GM12878 (cell line): Measurements from ENCODE around the gene LRRC19. TPM values are rescaled to one million over a fixed set of nuclear protein-coding genes. Genes with fewer than 3 reads are reported as not detected.

Experiments used
- CBX5 ChIP-seq: sonication (generic); IDR thresholded peaks from 2 replicates; pipeline ENCODE4 v1.6.1; 2016; ENCODE audit warnings: low read depth, moderate library complexity, mild to moderate bottlenecking, inconsistent platforms
- FOS ChIP-seq: IDR thresholded peaks from 3 replicates; pipeline ENCODE4 v1.6.1; 2011; ENCODE audit warnings: borderline replicate concordance; ENCODE audit not compliant: insufficient read length; ENCODE audit errors: extremely low read depth
- JUNB ChIP-seq: IDR thresholded peaks from 2 replicates; pipeline ENCODE4 v1.6.1; 2016; ENCODE audit warnings: antibody characterized with exemption, mild to moderate bottlenecking
- NFIC ChIP-seq: IDR thresholded peaks from 2 replicates; pipeline ENCODE4 v1.6.1; 2012; ENCODE audit warnings: low read depth, mild to moderate bottlenecking, inconsistent platforms, low read length, moderate library complexity
- NFYA ChIP-seq: IDR thresholded peaks from 2 replicates; pipeline ENCODE4 v1.6.1; 2011; ENCODE audit warnings: low read depth, mild to moderate bottlenecking, low read length, improper control_type of control experiment, borderline replicate concordance
- NR2C1 ChIP-seq: fragments of 450-650 bp; IDR thresholded peaks from 2 replicates; pipeline ENCODE4 v1.6.1; 2017; ENCODE audit warnings: antibody characterized with exemption, mild to moderate bottlenecking, moderate library complexity
- REST ChIP-seq: IDR thresholded peaks from 2 replicates; pipeline ENCODE4 v1.6.1; 2012; ENCODE audit warnings: mild to moderate bottlenecking, low read depth, low read length
- RFX5 ChIP-seq: IDR thresholded peaks from 2 replicates; pipeline ENCODE4 v1.6.1; 2011; ENCODE audit warnings: low read depth, low read length, improper control_type of control experiment
- SMAD1 ChIP-seq: fragments of 450-650 bp; IDR thresholded peaks from 2 replicates; pipeline ENCODE4 v1.6.1; 2018; ENCODE audit warnings: mild to moderate bottlenecking, low read depth; ENCODE audit not compliant: partially characterized antibody
- SMC3 ChIP-seq: IDR thresholded peaks from 2 replicates; pipeline ENCODE4 v1.6.1; 2011; ENCODE audit warnings: low read length, improper control_type of control experiment, borderline replicate concordance
- SPI1 ChIP-seq: IDR thresholded peaks from 2 replicates; pipeline ENCODE4 v1.6.1; 2011; ENCODE audit warnings: low read depth, mild to moderate bottlenecking, low read length, moderate library complexity, borderline replicate concordance; ENCODE audit not compliant: insufficient read depth
- SRF ChIP-seq, 2 experiments: IDR thresholded peaks; 2 replicates each; pipeline ENCODE4 v1.6.1; 2011; ENCODE audit warnings: low read depth in 2 of 2, low read length in 2 of 2, mild to moderate bottlenecking in 1 of 2, moderate library complexity in 1 of 2
- STAT1 ChIP-seq: fragments of 450-650 bp; conservative IDR thresholded peaks from 2 replicates; pipeline ENCODE4 v1.6.1; 2014; ENCODE audit warnings: antibody characterized with exemption, mild to moderate bottlenecking
- STAT3 ChIP-seq: IDR thresholded peaks from 2 replicates; pipeline ENCODE4 v1.6.1; 2011; ENCODE audit warnings: low read depth, low read length, improper control_type of control experiment
- TAF1 ChIP-seq: IDR thresholded peaks from 2 replicates; pipeline ENCODE4 v1.6.1; 2011; ENCODE audit warnings: mild to moderate bottlenecking, low read depth, low read length, borderline replicate concordance
- TBL1XR1 ChIP-seq: IDR thresholded peaks from 2 replicates; pipeline ENCODE4 v1.6.1; 2012; ENCODE audit warnings: low read depth, low read length, improper control_type of control experiment
- WRNIP1 ChIP-seq: IDR thresholded peaks from 2 replicates; pipeline ENCODE4 v1.6.1; 2011; ENCODE audit warnings: low read depth, low read length, improper control_type of control experiment, borderline replicate concordance
- ZBTB11 ChIP-seq: fragments of 450-650 bp; formaldehyde crosslinking; IDR thresholded peaks from 2 replicates; pipeline ENCODE4 v1.5.0; 2022; ENCODE audit warnings: mild to moderate bottlenecking, missing genetic modification characterization
- ZNF384 ChIP-seq: IDR thresholded peaks from 2 replicates; pipeline ENCODE4 v1.6.1; 2012; ENCODE audit warnings: low read depth, mild to moderate bottlenecking, low read length, improper control_type of control experiment, borderline replicate concordance
- ZNF622 ChIP-seq: fragments of 450-650 bp; IDR thresholded peaks from 2 replicates; pipeline ENCODE4 v1.6.1; 2017; ENCODE audit warnings: mild to moderate bottlenecking, inconsistent platforms
- ZSCAN29 ChIP-seq: fragments of 450-650 bp; IDR thresholded peaks from 2 replicates; pipeline ENCODE4 v1.6.1; 2017; ENCODE audit warnings: mild to moderate bottlenecking, moderate library complexity
- polyA plus RNA-seq, 11 experiments: library from polyadenylated mRNA; depleted of rRNA in 4 of 11; unstranded in 6 of 11; stranded (reverse) in 5 of 11; fragments of >200 nt; fragmentation: Nextera tagmentation in 4 of 11; fragmentation: Illumina TruSeq in 1 of 11; extraction: Ambion mirVana in 4 of 11; extraction: Trizol in 1 of 11; gene quantifications; 1 replicate in 1 of 11; 2 replicates in 10 of 11; pipeline versions ENCODE4 v1.2.1 to v1.2.3, GENCODE V29; 2011 to 2016; ENCODE audit warnings: inconsistent platforms in 2 of 11, missing spikeins in 2 of 11, low read depth in 1 of 11
- total RNA-seq, 4 experiments: library from RNA; depleted of rRNA in 3 of 4; stranded (reverse); fragments of >200 nt in 3 of 4; fragmentation: Illumina TruSeq in 1 of 4; extraction: Trizol in 1 of 4; gene quantifications; 2 replicates each; pipeline versions ENCODE4 v1.2.1 to v1.2.3, GENCODE V29; 2013 to 2021
- TF ChIP-seq, protein P1 (sequence below): fragments of 450-650 bp; IDR thresholded peaks from 2 replicates; pipeline ENCODE4 v1.6.1; 2017; ENCODE audit warnings: mild to moderate bottlenecking

Gene LRRC19
- total and polyA plus RNA-seq, 10 of the 15 experiments (the other 5 are each of a cell fraction or from before 2014, with no cell fraction given), result 0.02 to 0.20 (median 0.08) TPM; not detected in 6

DNA sequence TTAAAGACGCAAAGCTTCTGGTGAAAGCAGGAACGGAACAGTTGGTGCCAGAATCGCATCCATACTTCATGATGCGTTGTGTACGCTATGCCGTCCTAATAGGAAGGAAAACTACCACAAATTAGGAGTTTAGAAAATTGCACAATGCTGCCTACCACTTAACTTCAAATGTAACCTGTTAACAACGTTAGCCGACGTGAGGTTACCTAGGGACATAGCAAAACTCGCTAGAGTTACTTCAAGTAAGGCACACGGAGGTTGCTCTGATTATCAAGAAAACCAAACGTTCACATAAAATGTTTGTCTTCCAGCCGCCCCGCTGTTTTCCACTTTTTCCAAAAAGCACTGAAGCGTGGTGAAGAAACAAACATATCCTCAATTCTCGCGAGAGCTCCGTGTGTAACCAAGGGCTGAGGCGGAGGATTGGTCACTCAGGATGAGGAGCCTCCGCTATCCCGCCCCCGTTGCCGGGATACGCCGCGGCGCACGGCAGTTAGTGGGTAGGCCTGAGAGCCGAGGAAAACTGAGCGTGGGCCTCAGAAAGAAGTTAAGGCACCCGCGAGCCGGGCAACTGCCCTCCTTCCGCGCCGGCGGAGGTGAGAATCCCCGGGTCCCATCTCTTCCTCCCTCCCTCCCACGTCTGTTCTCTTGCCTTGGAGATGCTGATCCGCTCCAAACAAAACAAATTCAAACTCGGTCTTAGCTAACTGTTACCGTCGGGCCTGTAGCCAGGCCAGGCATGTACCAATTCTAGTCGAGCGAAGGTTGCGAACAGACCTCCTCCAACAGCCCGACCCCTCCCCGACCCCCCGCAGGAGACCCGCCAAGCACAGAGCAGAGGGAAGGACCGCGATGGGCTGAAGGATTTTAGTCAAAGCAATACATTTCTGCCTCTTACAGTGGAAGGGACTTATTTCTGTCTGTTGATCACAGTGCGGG, 49.3 kb downstream of the LRRC19 start, which contains the start of gene IFT74 (continued):
- TF ChIP-seq REST (no peak), ZNF384 (no peak), NR2C1 (no peak), TBL1XR1 (no peak), SMC3 (no peak), NFIC (no peak), FOS (no peak), ZNF622 (no peak), TAF1 (0 out of 2 replicates have a peak, but pooled peaks have one; percentile 24), ZBTB11 (CRISPR knock-in tag) (0 out of 2 replicates have a peak, but pooled peaks have one; percentile 14), ZSCAN29 (no peak), NFYA (no peak), RFX5 (no peak), STAT1 (no peak), WRNIP1 (no peak), CBX5 (no peak), SPI1 (no peak), SRF (IDR thresholded peaks at IDR 0.05; ENCODE audit: low read depth in 2 of 2, low read length in 2 of 2) (no peak), STAT3 (no peak), JUNB (no peak), SMAD1 (no peak)
- TF ChIP-seq, protein P1, sequence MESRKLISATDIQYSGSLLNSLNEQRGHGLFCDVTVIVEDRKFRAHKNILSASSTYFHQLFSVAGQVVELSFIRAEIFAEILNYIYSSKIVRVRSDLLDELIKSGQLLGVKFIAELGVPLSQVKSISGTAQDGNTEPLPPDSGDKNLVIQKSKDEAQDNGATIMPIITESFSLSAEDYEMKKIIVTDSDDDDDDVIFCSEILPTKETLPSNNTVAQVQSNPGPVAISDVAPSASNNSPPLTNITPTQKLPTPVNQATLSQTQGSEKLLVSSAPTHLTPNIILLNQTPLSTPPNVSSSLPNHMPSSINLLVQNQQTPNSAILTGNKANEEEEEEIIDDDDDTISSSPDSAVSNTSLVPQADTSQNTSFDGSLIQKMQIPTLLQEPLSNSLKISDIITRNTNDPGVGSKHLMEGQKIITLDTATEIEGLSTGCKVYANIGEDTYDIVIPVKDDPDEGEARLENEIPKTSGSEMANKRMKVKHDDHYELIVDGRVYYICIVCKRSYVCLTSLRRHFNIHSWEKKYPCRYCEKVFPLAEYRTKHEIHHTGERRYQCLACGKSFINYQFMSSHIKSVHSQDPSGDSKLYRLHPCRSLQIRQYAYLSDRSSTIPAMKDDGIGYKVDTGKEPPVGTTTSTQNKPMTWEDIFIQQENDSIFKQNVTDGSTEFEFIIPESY, result no peak
